OCI-LY3 (cell line): ENCODE data around the gene TOM1L2.

ENCODE experiments used
- H2AFZ ChIP-seq: fragments of 200-600, 300-600 bp; shearing (Covaris generic); 2 replicates; pipeline ENCODE4 v1.6.0; 2014; ENCODE audit warnings: antibody characterized with exemption, low read depth, low read length
- H3K27ac ChIP-seq: fragments of 200-600, 300-600 bp; sonication (generic); 2 replicates; pipeline ENCODE4 v1.5.1; 2014; ENCODE audit warnings: mild to moderate bottlenecking, low read length, moderate library complexity, mixed read lengths
- H3K27me3 ChIP-seq: fragments of 200-600, 300-600 bp; sonication (generic); 2 replicates; pipeline ENCODE4 v1.6.1; 2014; ENCODE audit warnings: low read depth, low read length, mixed read lengths
- H3K36me3 ChIP-seq: fragments of 200-600, 300-600 bp; sonication (generic); replicated peaks from 2 replicates; pipeline ENCODE3; 2014; ENCODE audit warnings: low read depth, low read length, mixed read lengths
- H3K4me1 ChIP-seq: fragments of 300-600, 200-600 bp; sonication (generic); 2 replicates; pipeline ENCODE4 v1.6.1; 2014; ENCODE audit warnings: low read length, mixed read lengths
- H3K4me2 ChIP-seq: fragments of 200-600, 300-600 bp; sonication (generic); 2 replicates; pipeline ENCODE4 v1.6.1; 2014; ENCODE audit warnings: low read length, mixed read lengths
- H3K4me3 ChIP-seq: fragments of 300-600, 200-600 bp; sonication (generic); 2 replicates; pipeline ENCODE4 v1.5.1; 2014; ENCODE audit warnings: antibody characterized with exemption, mild to moderate bottlenecking, low read length, moderate library complexity
- H3K79me2 ChIP-seq: fragments of 300-600, 200-600 bp; shearing (Covaris generic); 2 replicates; pipeline ENCODE4 v1.6.1; 2014; ENCODE audit warnings: mild to moderate bottlenecking, low read length, mixed read lengths
- H3K9ac ChIP-seq: fragments of 300-600, 200-600 bp; shearing (Covaris generic); 2 replicates; pipeline ENCODE4 v1.6.0; 2014; ENCODE audit warnings: mild to moderate bottlenecking, low read length, moderate library complexity
- H3K9me3 ChIP-seq: fragments of 200-600, 300-600 bp; shearing (Covaris generic); 2 replicates; pipeline ENCODE4 v1.6.1; 2014; ENCODE audit warnings: low read length, mixed read lengths; ENCODE audit not compliant: insufficient read depth
- H4K20me1 ChIP-seq: fragments of 200-600, 300-600 bp; sonication (generic); 2 replicates; pipeline ENCODE4 v1.6.1; 2016; ENCODE audit warnings: low read length, mixed read lengths; ENCODE audit not compliant: insufficient read depth
- EZH2phosphoT487 ChIP-seq: fragments of 200-600 bp; shearing (Covaris generic); IDR thresholded peaks from 2 replicates; pipeline ENCODE4 v1.6.1; 2018; ENCODE audit warnings: antibody characterized with exemption, mixed run types, low read depth
- TF ChIP-seq, protein P1 (sequence below): fragments of 200-600, 300-600 bp; sonication (generic); IDR thresholded peaks from 2 replicates; pipeline ENCODE4 v1.5.1; 2014; ENCODE audit warnings: antibody characterized with exemption, low read length, low read depth

TOM1L2 gene

GRCh38 chr17:17880577-17881196, 91.5 kb downstream of the TOM1L2 start:
- Histone ChIP-seq H4K20me1 (no peaks in the 10 kb centered on the region), H3K4me2 (no peak overlapping the region), H3K27ac (no peak overlapping the region), H3K9ac (no peak overlapping the region), H3K4me3 (no peak overlapping the region), H3K79me2 (no peaks in the 10 kb centered on the region), H2AFZ (no peak overlapping the region), H3K4me1 (no peaks in the 10 kb centered on the region), H3K9me3 (no peaks in the 10 kb centered on the region), H3K27me3 (no peaks in the 10 kb centered on the region), H3K36me3 (no peaks in the 10 kb centered on the region)
- TF ChIP-seq, protein P1, sequence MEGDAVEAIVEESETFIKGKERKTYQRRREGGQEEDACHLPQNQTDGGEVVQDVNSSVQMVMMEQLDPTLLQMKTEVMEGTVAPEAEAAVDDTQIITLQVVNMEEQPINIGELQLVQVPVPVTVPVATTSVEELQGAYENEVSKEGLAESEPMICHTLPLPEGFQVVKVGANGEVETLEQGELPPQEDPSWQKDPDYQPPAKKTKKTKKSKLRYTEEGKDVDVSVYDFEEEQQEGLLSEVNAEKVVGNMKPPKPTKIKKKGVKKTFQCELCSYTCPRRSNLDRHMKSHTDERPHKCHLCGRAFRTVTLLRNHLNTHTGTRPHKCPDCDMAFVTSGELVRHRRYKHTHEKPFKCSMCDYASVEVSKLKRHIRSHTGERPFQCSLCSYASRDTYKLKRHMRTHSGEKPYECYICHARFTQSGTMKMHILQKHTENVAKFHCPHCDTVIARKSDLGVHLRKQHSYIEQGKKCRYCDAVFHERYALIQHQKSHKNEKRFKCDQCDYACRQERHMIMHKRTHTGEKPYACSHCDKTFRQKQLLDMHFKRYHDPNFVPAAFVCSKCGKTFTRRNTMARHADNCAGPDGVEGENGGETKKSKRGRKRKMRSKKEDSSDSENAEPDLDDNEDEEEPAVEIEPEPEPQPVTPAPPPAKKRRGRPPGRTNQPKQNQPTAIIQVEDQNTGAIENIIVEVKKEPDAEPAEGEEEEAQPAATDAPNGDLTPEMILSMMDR, result no peak
- TF ChIP-seq EZH2phosphoT487, result no peak

DNA sequence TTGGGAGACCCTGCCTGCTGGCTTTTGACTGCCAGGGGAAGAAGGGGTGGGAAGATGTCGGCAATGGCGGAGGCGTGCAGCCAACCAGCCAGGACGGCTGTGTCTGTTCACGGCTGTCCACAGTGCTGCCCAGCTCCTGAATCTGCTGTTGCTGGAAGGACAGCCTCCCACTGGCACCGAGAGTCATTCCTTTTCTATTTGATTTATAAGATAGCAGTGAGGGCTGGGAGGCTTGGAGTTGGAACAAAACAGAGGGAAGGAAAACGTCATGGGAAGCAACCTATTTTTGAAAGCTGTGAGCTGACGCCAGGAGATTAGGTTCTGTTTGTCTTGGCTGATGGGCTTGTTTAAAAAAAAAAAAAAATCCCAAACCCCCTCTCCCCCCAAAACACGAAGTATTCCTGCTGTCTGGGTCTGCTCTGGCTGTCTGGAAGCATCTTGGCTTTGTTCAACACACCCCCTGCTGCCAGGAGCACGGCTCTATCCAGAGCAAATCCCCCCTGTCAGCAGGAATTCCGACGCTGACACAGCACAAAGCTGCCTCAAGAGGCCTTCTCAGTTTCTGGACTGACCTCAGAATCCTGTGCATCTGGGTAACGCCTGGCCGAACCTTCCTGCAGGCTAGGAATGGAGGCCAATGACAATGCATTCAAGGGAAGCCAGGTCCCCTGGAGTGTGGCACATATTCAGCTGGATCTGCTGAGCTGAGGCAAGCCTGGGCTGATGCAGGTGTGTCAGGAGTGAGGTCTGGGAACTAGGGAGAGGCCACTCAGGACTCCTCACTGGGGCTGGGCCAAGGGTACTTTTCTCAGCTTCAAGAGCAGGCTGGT, 94.5 kb downstream of the TOM1L2 start:
- H3K9me3 ChIP-seq, result no peaks in the 10 kb centered on the region
- no peaks in the 10 kb centered on the region for H4K20me1 ChIP-seq
- H3K36me3 ChIP-seq, result no peaks in the 10 kb centered on the region
- no peak overlapping the region for H3K9ac ChIP-seq
- H3K4me2 ChIP-seq, result no peak overlapping the region
- no peaks in the 10 kb centered on the region for H3K79me2 ChIP-seq
- TF ChIP-seq EZH2phosphoT487, result no peak
- TF ChIP-seq, protein P1, result no peak
- no peak overlapping the region for H2AFZ ChIP-seq
- H3K4me3 ChIP-seq, result no peak overlapping the region
- H3K27ac ChIP-seq, result no peak overlapping the region
- H3K27me3 ChIP-seq, result no peaks in the 10 kb centered on the region
- H3K4me1 ChIP-seq, result no peaks in the 10 kb centered on the region

DNA sequence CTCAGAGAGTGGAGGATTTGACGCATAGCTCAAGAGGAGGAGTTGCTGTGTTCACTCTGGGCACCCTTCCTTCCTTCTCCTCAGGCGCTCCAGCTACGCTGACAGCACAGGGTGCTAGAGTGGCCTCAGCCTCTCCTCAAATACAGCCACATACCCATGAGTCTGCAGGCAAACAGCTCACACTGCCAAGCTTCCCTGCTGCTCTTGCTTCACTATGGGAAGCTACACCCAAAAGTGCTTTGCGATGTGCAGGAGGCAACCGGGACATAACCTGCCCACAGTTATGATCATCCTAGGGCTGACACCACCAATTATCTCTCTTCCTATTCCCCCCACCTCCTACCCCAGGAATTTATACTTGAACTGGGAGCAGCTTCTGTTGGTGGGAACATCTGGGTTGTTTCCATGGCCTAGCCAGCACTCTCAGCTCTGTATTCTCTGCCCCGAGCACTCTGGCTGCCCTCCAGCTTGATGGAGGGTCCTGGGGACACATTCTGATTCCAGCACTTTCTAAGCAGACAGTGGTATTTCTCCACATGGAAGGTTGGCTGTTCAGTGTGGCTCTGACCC, 95.2 kb downstream of the TOM1L2 start:
- Histone ChIP-seq H3K9me3 (no peaks in the 10 kb centered on the region), H3K4me2 (no peak overlapping the region), H3K36me3 (no peaks in the 10 kb centered on the region), H4K20me1 (no peaks in the 10 kb centered on the region), H2AFZ (no peak overlapping the region), H3K27ac (no peak overlapping the region), H3K79me2 (no peaks in the 10 kb centered on the region), H3K4me1 (no peaks in the 10 kb centered on the region), H3K9ac (no peak overlapping the region), H3K27me3 (no peaks in the 10 kb centered on the region), H3K4me3 (no peak overlapping the region)
- no peak for TF ChIP-seq EZH2phosphoT487
- TF ChIP-seq, protein P1, result no peak

- Histone ChIP-seq H3K27ac (no peak overlapping the region), H2AFZ (no peak overlapping the region), H3K4me1 (0 out of 2 replicates have a peak, but pooled peaks cover 2% of the 10 kb centered on the region), H3K27me3 (no peaks in the 10 kb centered on the region), H3K9ac (no peak overlapping the region), H4K20me1 (no peaks in the 10 kb centered on the region), H3K79me2 (no peaks in the 10 kb centered on the region), H3K9me3 (no peaks in the 10 kb centered on the region), H3K4me3 (no peak overlapping the region), H3K4me2 (no peak overlapping the region), H3K36me3 (no peaks in the 10 kb centered on the region)
- TF ChIP-seq EZH2phosphoT487, result no peak
- TF ChIP-seq, protein P1, result no peak
Measured at GRCh38 chr17:17874478-17874877, 97.7 kb downstream of the TOM1L2 start.
